Central memory CD4-positive, alpha-beta T cell (primary cell): ENCODE data around the gene SNAP29.
A peak's percentile ranks its signal among the peaks of the same experiment; 100 is the strongest.
"Not testable (repeated sequence)": the region's sequence is repeated elsewhere in the genome, so short reads cannot be mapped to it uniquely, and the experiment has no call there.

Experiments
- DNase-seq: peaks from one replicate; pipeline ENCODE4 v3.0.0; 2022

SNAP29 gene

GRCh38 chr22:20903093-20903492 lies 44.3 kb downstream of the SNAP29 start:
- no peak for DNase-seq

- no peak for DNase-seq
These were observed 45.5 kb downstream of the SNAP29 start for GRCh38 chr22:20904008-20904979.

- DNase-seq: no peak
These were observed 46.2 kb downstream of the SNAP29 start for GRCh38 chr22:20904980-20905355.

GRCh38 chr22:20905415-20906386 lies 46.9 kb downstream of the SNAP29 start:
- no peak for DNase-seq

- DNase-seq: no peak
These were observed 47.6 kb downstream of the SNAP29 start for GRCh38 chr22:20906387-20906767.

GRCh38 chr22:20908717-20909116 lies 49.9 kb downstream of the SNAP29 start:
- not testable (repeated sequence) for DNase-seq

- DNase-seq: no peak
These were observed 50.9 kb downstream of the SNAP29 start for GRCh38 chr22:20909543-20910303.

- DNase-seq: no peak
These were observed 53.7 kb downstream of the SNAP29 start for GRCh38 chr22:20912494-20912893.

GRCh38 chr22:20916916-20917810 lies 58.4 kb downstream of the SNAP29 start, which contains the start of gene CRKL:
TSS of gene CRKL (plus strand) at chr22:20917407. CDS start at chr22:20917935, 528 bp downstream.
- peak; percentile 95 for DNase-seq

- DNase-seq: no peak
These were observed 59.9 kb downstream of the SNAP29 start for GRCh38 chr22:20918663-20919218.

- DNase-seq: no peak
These were observed 60.9 kb downstream of the SNAP29 start for GRCh38 chr22:20919718-20920117.

GRCh38 chr22:20920881-20921203 lies 62.0 kb downstream of the SNAP29 start:
- DNase-seq: no peak

- no peak for DNase-seq
These were observed 63.4 kb downstream of the SNAP29 start for GRCh38 chr22:20922141-20922751.

GRCh38 chr22:20926243-20926642 lies 67.4 kb downstream of the SNAP29 start:
- no peak for DNase-seq

- DNase-seq: no peak
These were observed 69.2 kb downstream of the SNAP29 start for GRCh38 chr22:20927940-20928572.

GRCh38 chr22:20928573-20928967 lies 69.8 kb downstream of the SNAP29 start:
- DNase-seq: no peak

GRCh38 chr22:20930004-20930403 lies 71.2 kb downstream of the SNAP29 start:
- DNase-seq: no peak

GRCh38 chr22:20930435-20930834 lies 71.6 kb downstream of the SNAP29 start:
- not testable (repeated sequence) for DNase-seq

GRCh38 chr22:20931126-20931654 lies 72.4 kb downstream of the SNAP29 start:
- no peak for DNase-seq

- DNase-seq: no peak
These were observed 75.1 kb downstream of the SNAP29 start for GRCh38 chr22:20933910-20934309.
